NCI-H526 (cell line): ENCODE results near the gene NOL4L.

Experiments used
- DNase-seq, 2 experiments: peaks; one replicate each; lab custom pipeline; 2025; lab: John Stamatoyannopoulos, UW

NOL4L gene

DNA sequence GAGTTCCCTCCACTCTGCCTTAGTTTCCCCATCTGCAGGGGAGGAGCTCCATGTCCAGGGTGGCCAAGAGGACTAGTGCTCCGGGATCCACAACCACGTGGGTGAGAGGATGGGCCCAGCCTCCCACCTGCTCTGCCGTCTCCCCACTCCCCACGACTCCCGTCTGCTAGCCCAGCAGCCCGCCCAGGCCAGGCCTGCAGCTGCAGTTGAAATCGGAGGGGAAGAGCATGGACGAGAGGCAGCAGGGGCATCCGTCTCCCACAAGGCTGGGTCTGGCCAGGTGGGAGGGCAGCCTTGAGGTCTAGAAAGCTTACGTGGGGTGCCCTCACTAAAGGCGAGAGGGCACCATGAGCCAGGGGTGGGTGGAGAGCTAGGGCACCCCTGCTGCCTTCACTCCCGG is 8.6 kb downstream of the NOL4L start:
- DNase-seq: no peak

DNA sequence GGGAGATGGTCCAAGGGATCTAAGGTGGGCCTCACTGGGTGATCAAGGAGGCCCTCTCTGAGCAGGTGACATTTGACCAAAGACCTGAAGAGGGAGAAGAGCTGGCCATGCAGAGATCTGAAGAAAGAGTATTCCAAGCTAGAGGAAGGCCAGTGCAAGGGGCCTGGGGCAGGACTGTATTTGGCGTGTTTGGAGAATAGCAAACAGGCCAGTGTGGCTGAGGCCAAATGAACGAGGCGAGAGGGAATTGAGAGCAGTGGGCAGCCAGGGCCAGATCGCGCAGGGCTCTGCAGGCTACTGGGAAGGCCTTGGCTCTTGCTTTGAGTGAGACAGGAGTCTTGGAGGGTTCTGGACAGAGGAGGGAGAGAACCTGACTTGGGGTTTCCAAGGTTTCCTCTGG is 9.3 kb downstream of the NOL4L start:
- DNase-seq: no peak

DNA sequence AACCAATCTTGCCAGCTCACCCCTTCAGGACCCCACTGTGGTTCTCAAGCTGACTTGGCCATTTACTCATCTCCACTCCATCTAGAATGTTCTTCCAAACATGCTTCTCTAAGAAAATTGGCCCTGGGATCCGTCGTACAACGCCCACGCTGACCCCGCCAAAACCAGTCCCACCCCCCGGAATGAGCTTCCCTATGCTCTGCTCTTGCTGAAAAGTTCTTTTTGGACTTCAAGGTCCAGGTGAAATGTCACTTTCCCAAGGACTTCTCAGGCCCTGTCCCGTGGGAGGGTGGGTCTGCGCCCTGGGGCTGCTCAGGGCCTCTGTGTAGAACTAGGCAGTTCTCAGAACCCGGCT is 9.9 kb downstream of the NOL4L start:
- DNase-seq: no peak

DNA sequence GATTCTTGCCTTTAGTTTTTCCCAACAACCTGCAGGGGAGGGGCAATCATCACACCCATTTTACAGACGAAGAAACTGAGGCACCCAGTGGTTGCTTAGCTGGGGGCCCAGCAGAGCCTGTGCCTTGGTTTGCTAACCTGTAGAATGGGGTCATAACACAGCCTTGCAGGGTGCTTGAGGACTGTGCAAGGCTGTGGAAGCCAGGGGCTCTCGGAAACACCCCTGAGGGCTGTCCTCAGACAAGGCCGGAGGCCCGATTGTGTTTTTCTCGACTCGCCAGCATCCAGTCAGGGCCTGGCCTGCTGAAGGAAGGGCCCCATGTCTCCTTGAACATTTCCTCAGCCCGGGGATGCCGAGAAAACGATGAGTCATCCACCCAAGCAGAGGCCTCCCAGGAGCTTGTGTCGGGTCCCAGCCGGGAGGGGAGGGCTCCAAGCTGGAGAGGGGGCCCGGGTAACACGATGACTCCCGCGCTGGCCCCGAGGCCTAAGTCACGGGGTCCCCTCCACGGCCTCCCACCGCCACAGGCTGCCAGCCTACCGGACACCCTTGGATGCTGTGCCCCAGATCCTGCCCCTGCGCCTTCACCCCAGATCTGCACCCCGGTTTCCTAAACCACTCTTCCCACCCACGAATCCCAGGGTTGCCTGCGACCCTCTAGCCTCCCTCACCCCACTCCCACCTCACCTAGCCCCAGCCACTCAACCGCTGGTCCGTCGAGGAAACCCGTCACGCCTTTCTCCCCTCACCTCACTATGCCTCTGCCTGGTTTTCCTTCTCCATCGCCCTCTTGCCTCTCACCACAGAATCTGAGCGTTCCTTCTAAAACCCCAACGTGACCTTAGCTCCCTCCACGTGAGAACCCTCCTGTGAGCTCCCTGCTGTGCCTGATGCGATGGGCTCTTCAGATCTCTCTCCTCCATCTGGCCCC is 10.6 kb downstream of the NOL4L start:
- no peak for DNase-seq

DNA sequence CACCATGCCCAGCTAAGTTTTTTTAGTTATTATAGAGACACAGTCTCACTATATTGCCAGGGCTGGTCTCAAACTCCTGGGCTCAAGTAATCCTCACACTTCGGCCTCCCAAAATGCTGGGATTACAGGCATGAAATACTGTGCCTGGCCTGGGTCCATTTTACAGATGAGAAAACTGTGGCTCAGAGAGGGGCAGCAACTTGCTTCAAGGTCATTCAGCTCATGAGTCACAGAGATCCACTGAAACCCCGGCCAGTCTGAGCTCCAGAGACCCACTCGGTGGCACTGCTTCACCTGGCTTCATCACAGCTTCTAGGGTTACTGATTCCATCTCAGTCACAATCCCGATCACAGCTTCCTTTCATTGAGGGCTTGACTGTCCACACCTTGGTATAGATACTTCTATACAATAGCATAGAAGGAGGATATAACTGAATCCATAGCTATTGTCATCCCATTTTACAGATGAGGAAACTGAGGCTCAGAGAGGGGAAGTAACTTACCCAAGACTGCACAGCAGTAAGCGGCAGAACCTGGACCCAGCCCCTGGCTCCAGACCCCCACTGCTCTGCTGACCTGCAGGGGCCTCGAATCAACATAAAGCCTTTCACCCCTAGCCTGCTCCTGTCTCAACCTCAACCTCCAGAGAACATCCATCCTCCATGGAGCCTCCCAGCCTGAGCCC is 11.8 kb downstream of the NOL4L start:
- DNase-seq: no peak

DNA sequence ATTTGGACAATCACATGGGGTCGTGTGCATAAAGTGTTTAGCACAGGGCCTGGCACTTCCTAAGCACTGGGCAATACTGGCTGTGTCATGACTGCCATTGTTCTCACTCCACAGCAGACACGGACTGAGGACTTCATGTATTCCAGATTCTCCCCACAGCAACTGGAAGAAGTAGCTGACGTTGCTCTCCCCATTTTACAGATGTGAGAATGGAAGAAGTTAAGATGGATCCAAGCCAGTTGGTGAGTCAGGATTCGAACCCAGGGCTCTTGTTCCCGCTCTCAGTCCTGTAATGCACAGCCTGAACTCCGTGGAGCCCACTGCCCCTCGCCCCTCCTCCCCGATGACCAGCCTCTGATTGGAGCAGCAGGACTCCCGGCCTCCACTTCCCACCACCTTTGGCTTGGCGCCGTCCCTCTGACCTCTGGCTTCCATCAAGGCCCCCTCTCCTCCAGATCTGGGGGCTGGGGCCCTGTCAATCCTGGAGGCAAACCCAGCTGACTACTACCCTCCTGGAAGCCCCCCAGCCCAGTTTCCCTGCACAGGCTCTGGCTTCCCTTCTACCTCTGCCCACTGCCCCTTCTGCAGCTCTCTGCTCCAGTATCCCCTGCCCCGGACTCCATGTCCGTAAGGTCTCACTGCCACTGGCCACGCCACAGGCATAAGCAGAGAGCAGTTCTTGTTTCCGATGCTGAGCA is 12.7 kb downstream of the NOL4L start:
- DNase-seq: no peak

DNA sequence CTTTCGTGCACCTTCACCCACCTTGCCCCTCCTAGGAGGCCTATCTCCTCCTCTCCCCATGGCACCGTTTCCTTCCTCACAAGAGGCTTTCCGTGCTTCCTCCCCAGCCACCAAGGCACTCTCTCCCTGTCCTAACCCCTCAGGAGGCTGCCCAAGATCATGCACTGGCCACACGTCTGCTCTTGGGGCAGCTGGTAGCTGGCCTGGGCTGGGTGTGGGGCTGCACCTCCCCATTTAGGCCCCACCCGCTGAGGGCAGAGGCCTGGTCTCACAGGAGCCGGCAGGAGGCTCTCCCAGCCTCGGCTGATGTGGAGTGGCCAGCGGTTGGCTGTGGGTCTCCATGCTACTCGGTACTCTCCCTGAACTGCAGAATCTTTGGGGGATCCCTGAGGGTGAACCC is 13.6 kb downstream of the NOL4L start:
- DNase-seq: no peak

DNA sequence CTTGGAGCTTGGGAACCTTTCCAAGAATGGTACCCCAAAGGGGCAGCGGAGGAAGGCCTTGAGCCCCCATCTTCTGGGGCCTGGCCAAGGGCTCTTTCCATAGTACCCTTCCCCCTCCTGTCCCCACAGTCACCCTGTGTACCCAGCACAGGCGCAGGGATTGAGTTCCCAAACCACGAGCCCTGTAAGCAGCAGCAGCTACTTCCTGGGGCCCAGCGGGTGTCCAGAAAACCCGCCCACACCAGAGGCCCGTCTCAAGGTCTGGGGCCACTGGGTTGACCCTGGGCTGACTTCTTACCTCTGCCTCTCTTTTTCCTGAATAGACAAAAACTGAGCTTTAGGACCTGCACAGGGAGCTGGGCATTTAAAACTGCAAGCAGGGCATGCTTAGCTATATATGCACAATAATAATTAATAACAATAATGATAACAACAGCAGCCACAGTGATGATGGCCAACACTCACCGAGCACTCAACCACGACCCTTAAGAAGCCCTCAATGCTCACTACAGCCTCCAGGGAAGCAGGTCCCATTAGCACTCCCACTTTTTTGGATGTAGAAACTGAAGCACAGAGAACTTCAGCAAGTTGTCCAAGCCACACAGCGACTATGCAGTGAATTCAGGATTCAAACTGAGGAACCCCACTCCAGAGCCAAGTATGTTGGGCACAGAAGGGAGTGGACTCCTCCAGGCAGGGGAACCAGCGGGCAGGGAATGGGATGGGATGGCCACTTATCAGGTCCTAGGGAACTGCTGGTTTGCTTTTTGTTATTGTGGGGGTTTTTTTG is 14.5 kb downstream of the NOL4L start:
- DNase-seq: no peak

DNA sequence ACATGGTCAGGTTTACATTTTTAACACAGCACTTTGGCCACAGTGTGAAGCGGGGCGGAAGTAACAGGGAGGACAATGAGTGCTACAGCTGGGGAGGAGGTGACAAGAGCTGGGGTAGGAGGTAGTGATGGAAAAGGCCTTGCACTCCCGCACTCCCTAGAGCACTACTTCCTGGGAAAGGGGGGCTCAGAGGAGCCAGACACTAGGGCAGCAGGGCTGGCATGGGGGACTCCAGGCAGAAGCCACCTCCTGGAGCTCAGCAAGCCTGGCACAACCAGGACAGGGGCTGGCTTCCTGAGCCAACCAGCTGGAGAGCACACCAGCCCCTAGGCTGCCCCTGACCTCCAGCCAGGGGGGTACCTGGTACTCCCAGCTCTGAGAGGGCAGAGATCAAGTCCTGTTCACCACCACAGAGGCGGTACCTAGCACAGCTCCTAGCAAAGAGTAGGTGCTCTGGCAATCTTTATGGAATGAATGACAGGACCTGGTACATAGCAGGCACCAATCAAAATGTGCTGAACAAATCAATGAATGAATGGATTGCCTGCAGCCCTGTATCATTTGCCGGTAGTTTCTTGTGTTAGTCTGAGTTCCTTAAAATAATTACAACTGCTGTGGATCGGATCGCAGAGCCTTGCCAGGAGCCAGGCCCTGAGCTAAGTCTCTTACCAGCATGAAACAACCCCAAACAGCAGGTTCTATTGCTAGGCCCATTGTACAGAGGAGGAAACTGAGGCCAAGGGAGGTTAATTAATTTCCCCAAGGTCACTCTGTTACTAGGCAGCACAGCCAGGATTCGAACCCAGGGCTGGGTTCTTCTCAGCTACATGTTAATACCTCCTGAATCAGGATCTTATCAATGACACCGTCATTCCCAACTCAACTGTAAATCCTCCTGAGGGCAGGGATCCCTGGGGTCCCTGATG is 15.5 kb downstream of the NOL4L start:
- DNase-seq: no peak

DNA sequence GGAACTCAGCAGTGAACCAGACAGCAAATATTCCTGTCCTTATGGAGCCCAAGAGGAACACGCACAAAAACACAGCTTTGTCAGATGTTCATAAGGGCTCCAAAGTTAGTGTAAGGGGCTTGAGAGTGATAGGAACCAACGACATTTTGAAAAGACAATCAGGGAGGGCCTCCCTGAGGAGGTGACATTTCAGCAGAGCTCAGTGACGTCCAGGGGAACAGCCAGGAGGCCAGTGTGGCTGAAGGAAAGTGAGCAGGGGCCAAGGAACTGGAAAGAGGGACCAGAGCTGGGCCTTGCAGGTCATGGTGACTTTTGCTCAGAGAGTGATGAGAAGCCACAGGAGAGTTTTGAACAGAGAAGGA is 16.1 kb downstream of the NOL4L start:
- DNase-seq: no peak

DNA sequence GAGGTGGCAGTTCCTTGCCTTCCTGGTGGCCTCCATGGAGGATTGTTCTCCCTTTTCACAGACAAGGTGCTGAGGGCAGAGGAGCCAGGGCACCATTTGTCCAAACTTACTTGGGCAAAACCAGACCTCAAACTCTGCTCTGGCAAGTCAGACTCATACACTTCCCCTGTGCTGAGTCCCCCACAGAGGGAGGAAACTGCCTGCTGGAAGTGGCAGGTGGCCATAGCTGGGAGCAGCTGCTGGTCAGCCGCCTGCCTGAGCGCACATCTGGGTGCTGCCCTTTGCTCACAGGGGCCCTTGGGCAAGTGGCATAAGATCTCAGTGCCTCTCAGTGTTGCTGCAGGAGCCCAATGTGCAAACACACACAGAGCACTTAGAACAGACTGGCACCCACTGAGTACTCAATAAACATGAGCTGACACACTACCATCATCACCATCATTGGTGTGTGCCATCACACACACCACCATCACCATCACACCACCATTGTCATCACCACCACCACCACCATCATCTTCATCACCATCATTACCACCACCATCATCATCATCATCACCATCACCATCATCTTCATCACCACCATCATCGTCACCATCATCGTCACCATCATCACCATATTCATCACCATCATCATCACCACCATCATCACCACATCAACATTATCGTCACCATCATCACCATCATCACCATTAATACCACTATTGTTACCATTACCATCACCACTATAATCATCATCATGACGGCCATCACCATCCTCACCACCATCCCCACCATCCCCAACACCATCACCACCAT is 17.6 kb downstream of the NOL4L start:
- no peak for DNase-seq

DNA sequence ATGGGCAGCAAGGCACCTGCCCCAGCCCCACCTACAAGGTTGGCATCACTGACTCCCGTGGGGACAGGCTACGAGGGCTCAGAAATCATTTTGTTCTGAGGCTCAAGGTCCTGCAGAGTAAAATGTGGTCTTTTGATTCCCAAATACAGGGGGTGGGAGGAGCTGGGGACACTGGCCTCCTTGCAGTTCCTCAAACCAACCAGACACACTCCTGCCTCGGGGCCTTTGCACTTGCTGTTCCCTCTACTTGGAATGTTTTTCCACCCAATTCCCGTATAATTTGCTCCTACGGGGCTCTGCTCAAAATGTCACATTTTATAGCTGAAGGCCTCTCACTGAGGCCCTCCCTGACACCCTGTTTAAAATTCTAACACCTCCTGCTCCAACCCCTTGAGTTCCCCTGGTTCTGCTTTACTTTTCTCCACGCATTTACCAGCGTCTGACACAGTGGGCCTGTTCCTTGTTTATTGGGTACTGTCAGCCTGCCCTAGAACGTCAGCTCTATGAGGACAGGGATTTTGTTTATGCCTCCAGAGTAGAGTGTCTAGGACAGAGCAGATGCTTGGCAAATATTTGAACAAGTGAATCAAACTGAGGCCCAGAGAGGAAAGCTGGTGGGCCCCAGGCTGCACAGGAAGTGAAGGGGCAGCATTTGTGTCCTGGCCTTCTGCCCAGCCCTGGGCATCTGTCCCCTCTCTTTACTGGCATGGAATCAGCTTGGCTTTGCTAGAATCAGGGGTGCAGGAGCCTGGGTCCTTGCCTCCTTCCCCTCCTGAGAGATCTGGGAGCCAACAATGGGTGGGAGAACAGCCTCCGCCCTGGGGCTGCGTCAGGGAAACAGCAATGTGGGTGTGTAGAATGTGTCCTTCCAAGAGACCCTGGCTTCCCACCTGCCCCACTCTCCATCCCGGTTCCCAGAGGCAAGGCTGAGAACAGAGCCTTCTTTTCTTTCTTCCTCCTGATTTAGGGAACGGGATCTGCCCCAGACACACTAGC is 18.5 kb downstream of the NOL4L start:
- no peak for DNase-seq

DNA sequence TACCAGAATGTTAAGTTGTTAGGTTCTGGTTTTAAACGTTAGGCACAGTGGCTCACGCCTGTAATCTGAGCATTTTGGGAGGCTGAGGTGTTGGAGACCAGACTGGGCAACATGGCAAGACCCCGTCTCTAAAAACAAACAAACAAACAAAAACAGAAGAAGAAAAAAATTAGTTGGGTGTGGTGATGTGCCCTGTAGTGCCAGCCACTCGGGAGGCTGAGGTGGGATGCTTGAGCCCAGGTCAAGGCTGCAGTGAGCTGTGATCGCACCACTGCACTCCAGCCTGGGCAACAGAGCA is 19.4 kb downstream of the NOL4L start:
- DNase-seq: no peak

DNA sequence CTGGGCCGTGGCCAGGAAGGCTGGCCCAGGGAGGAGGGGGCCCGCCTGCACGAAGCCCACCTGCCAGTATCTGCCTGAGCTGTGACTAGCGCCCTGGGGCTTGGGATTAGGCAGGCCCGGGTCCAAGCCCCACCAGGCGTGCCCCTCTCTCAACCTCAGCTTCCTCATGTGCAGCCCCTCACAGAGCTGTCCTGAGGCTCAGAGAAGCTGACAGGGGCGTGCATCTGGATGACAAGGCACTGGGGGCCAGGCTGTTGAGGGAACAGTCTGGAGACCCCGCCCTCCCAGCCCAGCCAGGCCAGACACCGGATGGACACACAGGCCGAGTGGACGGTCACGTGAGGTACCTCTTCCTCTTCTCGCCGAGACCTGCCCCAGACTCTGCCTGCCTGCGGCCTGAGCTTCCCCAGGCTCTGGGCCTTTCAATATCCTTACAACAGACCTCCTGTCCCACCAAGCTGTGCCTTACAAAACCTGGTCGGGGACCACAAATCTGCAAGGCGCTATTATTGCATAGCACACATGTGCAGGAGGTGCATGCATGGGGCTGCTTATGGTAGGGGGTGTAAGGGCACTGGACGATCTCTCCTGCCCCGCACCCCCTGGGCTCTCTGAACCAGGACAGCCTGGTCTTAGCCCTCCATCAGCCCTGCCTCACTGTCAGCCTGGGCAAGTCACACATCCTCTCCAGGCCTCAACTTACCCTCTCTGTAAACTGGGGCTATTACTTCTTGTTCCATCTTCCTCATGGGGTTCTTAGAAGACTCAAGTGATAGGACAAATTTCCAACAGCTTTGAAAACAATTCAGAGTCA is 20.0 kb downstream of the NOL4L start:
- no peak for DNase-seq

DNA sequence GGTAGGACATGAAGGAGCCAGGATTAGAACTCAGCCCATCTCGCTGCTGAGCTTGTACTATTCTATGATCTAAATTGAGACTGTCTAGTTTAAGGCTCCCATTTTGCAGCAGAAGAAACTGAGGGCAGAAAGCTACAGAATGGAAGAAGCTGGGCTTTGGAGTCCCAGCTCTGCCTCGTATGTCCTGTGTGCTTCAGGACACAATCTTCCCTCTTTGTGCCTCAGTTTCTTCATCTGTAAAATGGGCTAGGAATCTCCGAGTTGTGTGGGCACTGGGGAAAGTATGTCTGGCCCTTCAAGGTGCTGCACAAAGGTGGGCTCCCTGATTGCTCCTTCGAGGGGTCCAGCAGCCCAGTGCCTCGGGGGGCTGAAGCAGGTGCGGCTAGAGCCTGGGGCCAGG is 20.7 kb downstream of the NOL4L start:
- DNase-seq: no peak

DNA sequence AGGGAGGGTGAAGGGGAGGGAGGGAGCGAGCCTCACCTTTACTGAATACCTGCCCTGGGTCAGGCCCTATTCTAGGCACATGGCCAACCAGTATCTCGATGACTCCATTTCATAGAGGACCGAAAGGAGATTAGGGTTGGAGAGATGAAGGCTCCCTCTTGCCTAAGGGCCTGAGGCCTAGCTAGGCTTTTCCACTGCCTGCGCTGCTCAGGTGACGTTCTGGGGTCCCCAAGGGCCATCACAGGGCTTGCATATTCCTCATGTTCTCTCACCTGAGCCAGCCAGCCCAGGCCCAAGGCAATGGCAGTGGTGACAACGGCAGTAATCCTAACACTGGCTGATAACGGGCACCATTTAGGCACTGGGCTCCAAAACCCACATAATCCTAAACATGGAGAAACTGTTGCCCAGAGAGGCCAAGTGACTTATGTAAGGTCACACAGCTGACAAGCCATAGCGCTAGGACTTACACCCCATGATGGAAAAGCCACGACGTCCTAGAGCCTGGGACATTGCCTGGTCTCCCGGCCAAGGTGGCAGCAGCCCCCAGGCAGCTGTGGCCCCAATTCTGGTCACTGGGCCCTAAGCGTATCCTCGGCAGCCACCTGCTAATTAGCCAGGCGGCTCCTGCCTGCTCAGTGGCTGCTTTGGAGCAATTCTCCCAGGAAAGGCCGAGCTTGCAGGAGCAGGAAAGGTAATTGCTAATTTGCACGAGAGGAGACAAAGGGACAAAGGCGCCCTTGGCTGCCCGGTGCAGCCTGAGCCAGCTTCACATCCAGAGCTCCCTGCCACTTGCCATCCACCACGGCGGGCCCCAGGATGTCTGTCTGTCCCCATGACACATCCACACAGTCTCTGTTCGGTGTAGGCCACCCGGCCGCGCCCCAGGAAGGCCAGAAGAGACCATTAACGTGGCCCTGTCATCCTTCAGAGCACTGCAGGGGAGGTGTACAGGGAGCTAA is 21.5 kb downstream of the NOL4L start:
- peak; percentile 28 to 65 for DNase-seq

DNA sequence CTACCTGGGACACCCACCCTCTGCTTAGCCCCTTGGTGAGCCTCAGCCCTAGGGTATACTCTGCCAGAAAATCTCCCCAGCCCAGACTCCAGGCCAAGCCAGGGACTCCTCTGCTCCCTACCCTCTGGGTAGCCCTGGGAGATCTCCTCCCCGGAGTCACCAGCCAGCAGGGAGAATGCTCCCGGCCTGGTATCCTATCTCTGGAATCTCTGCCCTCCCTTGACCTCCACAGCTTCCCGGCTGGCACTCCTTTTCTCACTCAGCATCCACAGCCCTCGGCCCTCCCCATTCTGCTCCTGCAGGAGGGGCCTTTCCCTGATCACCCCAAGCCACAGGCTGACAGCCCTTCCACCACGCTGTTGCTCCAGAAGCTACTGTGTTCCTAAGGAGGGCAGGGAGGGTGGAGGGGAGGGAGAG is 22.6 kb downstream of the NOL4L start:
- DNase-seq: no peak
